ENCODE results near the gene SLC24A4.

DNA sequence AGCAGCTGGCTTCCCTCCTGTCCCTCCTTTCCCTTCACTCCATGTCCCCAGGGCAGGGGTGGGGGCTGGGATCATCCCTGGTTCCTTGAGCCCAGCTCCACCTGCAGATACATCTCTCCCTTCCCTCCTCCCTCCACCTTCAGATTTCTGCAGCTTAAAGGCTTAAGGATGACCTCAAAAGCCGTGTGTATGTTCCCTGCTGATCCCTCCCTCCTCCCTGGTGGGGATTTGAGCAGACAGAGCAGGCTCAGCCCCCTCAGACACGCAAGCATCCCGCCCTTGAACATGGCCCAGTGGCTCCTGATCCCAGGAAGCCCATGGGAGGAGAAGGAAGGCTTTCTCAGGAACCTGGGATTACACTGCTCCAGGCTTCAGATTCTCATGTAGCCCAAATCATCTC, 107.7 kb downstream of the SLC24A4 start:
- TF ChIP-seq, protein P1, sequence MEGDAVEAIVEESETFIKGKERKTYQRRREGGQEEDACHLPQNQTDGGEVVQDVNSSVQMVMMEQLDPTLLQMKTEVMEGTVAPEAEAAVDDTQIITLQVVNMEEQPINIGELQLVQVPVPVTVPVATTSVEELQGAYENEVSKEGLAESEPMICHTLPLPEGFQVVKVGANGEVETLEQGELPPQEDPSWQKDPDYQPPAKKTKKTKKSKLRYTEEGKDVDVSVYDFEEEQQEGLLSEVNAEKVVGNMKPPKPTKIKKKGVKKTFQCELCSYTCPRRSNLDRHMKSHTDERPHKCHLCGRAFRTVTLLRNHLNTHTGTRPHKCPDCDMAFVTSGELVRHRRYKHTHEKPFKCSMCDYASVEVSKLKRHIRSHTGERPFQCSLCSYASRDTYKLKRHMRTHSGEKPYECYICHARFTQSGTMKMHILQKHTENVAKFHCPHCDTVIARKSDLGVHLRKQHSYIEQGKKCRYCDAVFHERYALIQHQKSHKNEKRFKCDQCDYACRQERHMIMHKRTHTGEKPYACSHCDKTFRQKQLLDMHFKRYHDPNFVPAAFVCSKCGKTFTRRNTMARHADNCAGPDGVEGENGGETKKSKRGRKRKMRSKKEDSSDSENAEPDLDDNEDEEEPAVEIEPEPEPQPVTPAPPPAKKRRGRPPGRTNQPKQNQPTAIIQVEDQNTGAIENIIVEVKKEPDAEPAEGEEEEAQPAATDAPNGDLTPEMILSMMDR (conservative IDR thresholded peaks at IDR 0.05; ENCODE audit: low read length), result no peak
- no peak for TF ChIP-seq EZH2phosphoT487 (IDR thresholded peaks at IDR 0.05; ENCODE audit: borderline replicate concordance)
